Osteoblast (primary cell): ENCODE measurements around the gene SNORC. TPM values are rescaled to one million over a fixed set of nuclear protein-coding genes. Genes with fewer than 3 reads are reported as not detected.

Experiments
- DNase-seq: peaks from one replicate; pipeline ENCODE4 v3.0.0; 2011; ENCODE audit warnings: low spot score, mixed read lengths; ENCODE audit not compliant: insufficient read length; ENCODE audit errors: missing footprints
- H2AFZ ChIP-seq: 2 replicates; pipeline ENCODE4 v1.6.0; 2011; ENCODE audit warnings: mild to moderate bottlenecking, low read length
- H3K27ac ChIP-seq: 2 replicates; pipeline ENCODE4 v1.5.1; 2011; ENCODE audit warnings: mild to moderate bottlenecking, low read depth, low read length, moderate library complexity
- H3K27me3 ChIP-seq: 2 replicates; pipeline ENCODE4 v1.6.0; 2012; ENCODE audit warnings: mild to moderate bottlenecking, control low read depth, inconsistent platforms, low read length, moderate library complexity; ENCODE audit not compliant: insufficient read depth
- H3K36me3 ChIP-seq: 2 replicates; pipeline ENCODE4 v1.5.1; 2011; ENCODE audit warnings: mild to moderate bottlenecking, low read length, control low read depth, moderate library complexity; ENCODE audit not compliant: insufficient read depth
- H3K4me1 ChIP-seq: 2 replicates; pipeline ENCODE4 v1.5.1; 2011; ENCODE audit warnings: mild to moderate bottlenecking, low read length, control low read depth, moderate library complexity; ENCODE audit not compliant: insufficient read depth
- H3K4me2 ChIP-seq: 2 replicates; pipeline ENCODE4 v1.6.0; 2011; ENCODE audit warnings: mild to moderate bottlenecking, low read length; ENCODE audit not compliant: insufficient read depth
- H3K4me3 ChIP-seq: fragments of 200-600 bp; sonication (generic); 3 replicates; pipeline ENCODE4 v1.5.1; 2012; ENCODE audit warnings: mild to moderate bottlenecking, low read length, inconsistent platforms; ENCODE audit not compliant: insufficient read depth
- H3K79me2 ChIP-seq: 2 replicates; pipeline ENCODE4 v1.6.0; 2012; ENCODE audit warnings: mild to moderate bottlenecking, low read length, control low read depth, inconsistent platforms; ENCODE audit not compliant: insufficient read depth
- H3K9me3 ChIP-seq: 2 replicates; pipeline ENCODE4 v1.5.1; 2011; ENCODE audit warnings: low read depth, low read length, control low read depth
- H4K20me1 ChIP-seq: 2 replicates; pipeline ENCODE4 v1.6.0; 2012; ENCODE audit warnings: mild to moderate bottlenecking, low read length, control low read depth; ENCODE audit not compliant: insufficient read depth
- total RNA-seq: library from RNA; depleted of rRNA; stranded (reverse); fragments of >200 nt; gene quantifications from 2 replicates; pipeline ENCODE4 v1.2.3, GENCODE V29; 2012
- TF ChIP-seq, protein P1 (sequence below): IDR thresholded peaks from 2 replicates; pipeline ENCODE4 v1.5.1; 2011; ENCODE audit warnings: mild to moderate bottlenecking, low read depth, low read length, moderate library complexity; ENCODE audit errors: extremely low read depth

SNORC gene
- total RNA-seq, 1 donor: 0.72 TPM

DNA sequence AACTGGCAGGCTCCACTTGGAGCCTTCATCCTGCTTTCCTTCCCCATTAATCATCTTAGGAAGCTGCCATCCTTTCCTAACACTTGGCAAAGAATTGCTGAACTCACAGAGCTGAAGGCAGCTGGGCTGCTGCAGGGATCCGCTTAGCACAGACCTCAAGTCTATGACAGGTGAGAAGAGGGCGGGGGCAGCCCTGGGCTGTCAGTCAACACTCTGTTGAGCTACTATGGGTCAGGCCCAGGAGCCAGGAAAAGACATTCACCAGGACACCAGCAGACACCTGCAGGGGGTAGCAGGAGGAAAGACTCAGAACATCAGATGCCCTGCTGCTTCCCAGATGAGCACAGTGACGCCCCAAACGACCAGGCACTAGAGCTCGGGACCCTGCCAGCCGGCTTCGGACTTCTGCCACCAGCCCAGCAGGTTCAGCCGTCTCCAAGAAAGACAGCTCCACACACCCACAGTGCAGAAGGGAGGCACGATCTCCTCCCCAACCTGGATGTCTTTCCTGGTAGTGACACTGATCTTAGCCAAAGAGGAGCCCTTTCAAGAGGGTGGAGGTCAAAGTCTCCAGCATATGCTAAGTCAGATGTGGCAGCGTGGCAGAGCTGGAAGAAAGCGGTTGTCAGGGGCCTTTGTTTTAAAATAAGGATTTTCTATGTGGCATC, 55.2 kb downstream of the SNORC start:
- no peak overlapping the region for H2AFZ ChIP-seq
- peaks cover 29% of the 10 kb centered on the region for H3K27me3 ChIP-seq
- DNase-seq: no peak
- H4K20me1 ChIP-seq: no peaks in the 10 kb centered on the region
- H3K9me3 ChIP-seq: no peaks in the 10 kb centered on the region
- H3K4me2 ChIP-seq: no peak overlapping the region
- TF ChIP-seq, protein P1, sequence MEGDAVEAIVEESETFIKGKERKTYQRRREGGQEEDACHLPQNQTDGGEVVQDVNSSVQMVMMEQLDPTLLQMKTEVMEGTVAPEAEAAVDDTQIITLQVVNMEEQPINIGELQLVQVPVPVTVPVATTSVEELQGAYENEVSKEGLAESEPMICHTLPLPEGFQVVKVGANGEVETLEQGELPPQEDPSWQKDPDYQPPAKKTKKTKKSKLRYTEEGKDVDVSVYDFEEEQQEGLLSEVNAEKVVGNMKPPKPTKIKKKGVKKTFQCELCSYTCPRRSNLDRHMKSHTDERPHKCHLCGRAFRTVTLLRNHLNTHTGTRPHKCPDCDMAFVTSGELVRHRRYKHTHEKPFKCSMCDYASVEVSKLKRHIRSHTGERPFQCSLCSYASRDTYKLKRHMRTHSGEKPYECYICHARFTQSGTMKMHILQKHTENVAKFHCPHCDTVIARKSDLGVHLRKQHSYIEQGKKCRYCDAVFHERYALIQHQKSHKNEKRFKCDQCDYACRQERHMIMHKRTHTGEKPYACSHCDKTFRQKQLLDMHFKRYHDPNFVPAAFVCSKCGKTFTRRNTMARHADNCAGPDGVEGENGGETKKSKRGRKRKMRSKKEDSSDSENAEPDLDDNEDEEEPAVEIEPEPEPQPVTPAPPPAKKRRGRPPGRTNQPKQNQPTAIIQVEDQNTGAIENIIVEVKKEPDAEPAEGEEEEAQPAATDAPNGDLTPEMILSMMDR: no peak
- no peak overlapping the region for H3K27ac ChIP-seq
- H3K79me2 ChIP-seq: no peaks in the 10 kb centered on the region
- peaks cover 4% of the 10 kb centered on the region for H3K4me1 ChIP-seq
- H3K4me3 ChIP-seq: no peak overlapping the region
- H3K36me3 ChIP-seq: no peaks in the 10 kb centered on the region

DNA sequence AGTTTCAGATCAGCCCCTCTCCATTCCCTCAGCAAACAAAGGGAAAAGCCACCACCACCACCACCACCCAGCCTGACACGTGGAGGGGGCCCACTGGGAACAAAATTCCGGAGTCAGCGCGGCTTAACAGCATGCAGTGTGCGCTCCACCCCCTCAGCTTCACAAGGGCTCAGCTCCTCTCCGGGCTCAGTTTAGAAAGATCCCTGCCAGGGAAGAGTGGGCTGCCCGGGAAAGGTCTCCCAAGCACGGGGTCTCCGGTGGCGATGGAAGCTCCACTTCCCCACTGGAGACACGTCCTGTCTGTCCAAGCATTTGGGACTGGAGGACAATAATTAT, 55.7 kb downstream of the SNORC start:
- TF ChIP-seq, protein P1: no peak
- H3K79me2 ChIP-seq: no peaks in the 10 kb centered on the region
- H3K9me3 ChIP-seq: no peaks in the 10 kb centered on the region
- no peak for DNase-seq
- H3K27ac ChIP-seq: no peak overlapping the region
- no peaks in the 10 kb centered on the region for H3K36me3 ChIP-seq
- no peaks in the 10 kb centered on the region for H4K20me1 ChIP-seq
- no peak overlapping the region for H2AFZ ChIP-seq
- no peak overlapping the region for H3K4me3 ChIP-seq
- peaks cover 4% of the 10 kb centered on the region for H3K4me1 ChIP-seq
- H3K27me3 ChIP-seq: peaks cover 29% of the 10 kb centered on the region
- H3K4me2 ChIP-seq: no peak overlapping the region

DNA sequence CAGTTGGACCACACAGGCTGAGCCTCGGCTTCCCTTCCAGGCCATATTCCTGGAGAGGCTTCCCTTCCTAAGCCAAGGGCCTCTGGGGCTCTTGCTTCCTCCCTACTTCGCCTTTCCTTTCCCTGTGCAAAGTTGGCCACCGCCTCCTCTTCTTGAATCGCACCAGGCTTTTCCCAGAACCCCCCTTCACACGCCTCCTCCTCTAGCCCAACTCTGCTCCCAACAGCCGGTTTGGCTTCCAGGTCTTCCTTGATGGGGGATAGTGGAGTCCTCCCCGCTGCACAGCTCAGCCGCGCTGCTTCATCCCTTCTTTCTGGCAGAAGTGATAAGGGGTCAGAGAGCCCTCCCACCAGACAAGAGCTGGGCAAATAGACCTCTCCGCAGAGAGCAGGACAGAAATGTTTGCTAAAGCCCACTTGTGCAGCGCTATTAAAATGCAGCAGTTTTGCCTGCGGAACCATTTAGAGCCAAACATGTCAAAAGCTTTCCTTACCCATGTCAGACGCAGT, 56.4 kb downstream of the SNORC start:
- no peak overlapping the region for H2AFZ ChIP-seq
- H3K27me3 ChIP-seq: peaks cover 29% of the 10 kb centered on the region
- peak; percentile 93 for DNase-seq
- H3K4me1 ChIP-seq: peaks cover 4% of the 10 kb centered on the region
- H3K9me3 ChIP-seq: no peaks in the 10 kb centered on the region
- no peak overlapping the region for H3K27ac ChIP-seq
- H3K79me2 ChIP-seq: no peaks in the 10 kb centered on the region
- no peaks in the 10 kb centered on the region for H3K36me3 ChIP-seq
- TF ChIP-seq, protein P1: no peak
- H3K4me2 ChIP-seq: peak overlapping the region; percentile 51
- H3K4me3 ChIP-seq: peak overlapping the region; percentile 55
- no peaks in the 10 kb centered on the region for H4K20me1 ChIP-seq

DNA sequence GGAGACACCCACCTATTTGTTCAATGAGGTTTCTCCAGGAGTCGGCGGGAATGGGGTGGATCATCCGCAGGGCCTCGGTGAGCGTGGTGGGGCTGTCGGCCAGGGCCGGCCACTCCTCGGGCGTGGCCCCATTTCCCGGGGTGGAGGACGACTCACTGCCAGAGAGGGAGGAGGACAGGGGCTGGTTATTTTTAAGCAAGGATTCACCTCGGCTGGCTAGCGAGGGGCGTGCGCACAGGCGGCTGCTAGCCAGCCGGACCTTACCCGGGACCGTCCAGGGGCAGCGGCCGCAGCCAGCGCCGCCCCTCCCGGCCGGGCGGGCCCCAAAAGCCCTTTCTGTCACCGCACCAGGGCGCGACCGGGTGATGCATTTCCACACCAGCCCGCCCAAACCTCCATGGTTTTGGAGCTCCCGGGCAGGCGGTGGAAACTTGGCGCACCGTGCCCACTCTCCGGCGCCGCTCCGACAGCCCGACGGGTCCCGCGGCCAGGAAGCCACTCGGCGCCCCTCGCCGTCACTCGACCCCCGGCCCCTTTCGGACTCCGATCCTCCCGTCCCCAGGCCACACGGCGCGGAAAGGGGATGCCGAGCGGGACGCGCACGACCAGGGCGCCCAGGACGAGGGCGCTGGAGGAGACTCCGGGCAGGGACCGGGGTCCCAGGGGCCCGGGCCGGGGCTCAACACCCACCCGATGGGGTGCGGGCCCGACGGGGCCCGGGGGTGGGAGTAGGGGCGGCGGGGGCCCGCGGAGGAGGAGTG, 57.1 kb downstream of the SNORC start:
- Histone ChIP-seq H3K79me2 (no peaks in the 10 kb centered on the region), H3K4me1 (peaks cover 4% of the 10 kb centered on the region), H3K4me2 (peak overlapping the region; percentile 51), H3K27ac (no peak overlapping the region), H4K20me1 (no peaks in the 10 kb centered on the region), H3K36me3 (no peaks in the 10 kb centered on the region), H3K4me3 (peak overlapping the region; percentile 55), H3K27me3 (peaks cover 29% of the 10 kb centered on the region), H2AFZ (peak overlapping the region; percentile 29), H3K9me3 (no peaks in the 10 kb centered on the region)
- TF ChIP-seq, protein P1: no peak
- DNase-seq: peak; percentile 95
